HepG2 (cell line): Measurements from ENCODE around the gene TBC1D7. TPM values are rescaled to one million over a fixed set of nuclear protein-coding genes. Genes with fewer than 3 reads are reported as not detected.

Source experiments
- AHDC1 ChIP-seq: sonication (generic); formaldehyde crosslinking; IDR thresholded peaks from 2 replicates; pipeline ENCODE4 v1.5.1; 2020; ENCODE audit warnings: mild to moderate bottlenecking, missing genetic modification reagents, borderline replicate concordance
- CEBPZ ChIP-seq: IDR thresholded peaks from 2 replicates; pipeline ENCODE4 v1.6.1; 2012; ENCODE audit warnings: low read length, improper control_type of control experiment
- ERF ChIP-seq: IDR thresholded peaks from 2 replicates; pipeline ENCODE4 v1.6.1; 2018; ENCODE audit warnings: missing biosample characterization, missing genetic modification reagents
- KMT2B ChIP-seq: IDR thresholded peaks from 2 replicates; pipeline ENCODE4 v1.6.1; 2016; ENCODE audit warnings: missing genetic modification reagents, missing compliant biosample characterization
- PREB ChIP-seq: sonication (generic); formaldehyde crosslinking; IDR thresholded peaks from 2 replicates; pipeline ENCODE4 v1.4.0; 2020; ENCODE audit warnings: missing genetic modification reagents
- SIN3B ChIP-seq: fragments of 150-350 bp; IDR thresholded peaks from 2 replicates; pipeline ENCODE4 v1.6.1; 2014; ENCODE audit warnings: low read length
- SIX4 ChIP-seq: sonication (generic); formaldehyde crosslinking; IDR thresholded peaks from 2 replicates; pipeline ENCODE4 v1.4.0; 2020; ENCODE audit warnings: missing genetic modification reagents
- SKIL ChIP-seq: sonication (generic); formaldehyde crosslinking; IDR thresholded peaks from 2 replicates; pipeline ENCODE4 v1.8.0; 2022; ENCODE audit warnings: missing genetic modification reagents, mild to moderate bottlenecking, moderate library complexity, borderline replicate concordance
- TIGD3 ChIP-seq: sonication (generic); formaldehyde crosslinking; IDR thresholded peaks from 2 replicates; pipeline ENCODE4 v1.5.1; 2020; ENCODE audit warnings: mild to moderate bottlenecking, missing genetic modification reagents, borderline replicate concordance
- ZNF138 ChIP-seq: sonication (generic); formaldehyde crosslinking; IDR thresholded peaks from 2 replicates; pipeline ENCODE4 v1.5.0; 2020; ENCODE audit warnings: mild to moderate bottlenecking, low read depth, missing genetic modification reagents
- ZNF383 ChIP-seq: sonication (generic); formaldehyde crosslinking; IDR thresholded peaks from 2 replicates; pipeline ENCODE4 v1.4.0; 2020; ENCODE audit warnings: missing genetic modification reagents, mild to moderate bottlenecking, borderline replicate concordance
- ZNF614 ChIP-seq: IDR thresholded peaks from 2 replicates; pipeline ENCODE4 v1.6.1; 2018; ENCODE audit warnings: missing biosample characterization, missing genetic modification reagents, inconsistent platforms, borderline replicate concordance
- ZNF639 ChIP-seq: conservative IDR thresholded peaks from 2 replicates; pipeline ENCODE4 v1.6.1; 2018; ENCODE audit warnings: missing genetic modification reagents
- polyA plus RNA-seq, 8 experiments: library from polyadenylated mRNA; depleted of rRNA in 3 of 8; stranded (reverse) in 7 of 8; unstranded in 1 of 8; fragments of >200 nt; fragmentation: Illumina TruSeq in 4 of 8; extraction: Trizol in 4 of 8; gene quantifications; 2 replicates each; pipeline versions ENCODE4 v1.2.1 to v1.2.3, GENCODE V29; 2011 to 2016; ENCODE audit warnings: low read depth in 4 of 8, missing spikeins in 1 of 8, mixed read lengths in 1 of 8; ENCODE audit not compliant: insufficient read depth in 1 of 8
- total RNA-seq, 5 experiments: library from RNA; depleted of rRNA; stranded (reverse); fragments of >200 nt; fragmentation: Illumina TruSeq; extraction: Trizol; gene quantifications; 2 replicates each; pipeline ENCODE4 v1.2.3, GENCODE V29; 2016; ENCODE audit warnings: low read depth in 1 of 5

The TBC1D7 gene
- total and polyA plus RNA-seq, 2 of the 13 experiments (the other 11 are each of a cell fraction or from before 2014, with no cell fraction given), result 23.3 to 30.8 TPM

- TF ChIP-seq AHDC1 (CRISPR knock-in tag) (peak; percentile 93), ZNF614 (CRISPR knock-in tag) (peak; percentile 59; the same call in 1 of the 2 replicates), PREB (CRISPR knock-in tag) (no peak), ZNF138 (CRISPR knock-in tag) (no peak), SIX4 (0 out of 2 replicates have a peak, but pooled peaks have one; percentile 35), ERF (CRISPR knock-in tag) (peak; percentile 24; the same call in 1 of the 2 replicates), TIGD3 (no peak), CEBPZ (no peak), KMT2B (CRISPR knock-in tag) (peak; percentile 42; the same call in 1 of the 2 replicates), SIN3B (0 out of 2 replicates have a peak, but pooled peaks have one; percentile 17), SKIL (CRISPR knock-in tag) (no peak; the same call in 1 of the 2 replicates), ZNF639 (no peak), ZNF383 (no peak)
Observed at GRCh38 chr6:13289789-13290318, 38.5 kb downstream of the TBC1D7 start (continued).
